Stromal cell of bone marrow (primary cell): Measurements from ENCODE around the gene EHD3.
A peak's percentile ranks its signal among the peaks of the same experiment; 100 is the strongest.

Experiments used
- DNase-seq: peaks from one replicate; pipeline ENCODE4 v3.0.0-alpha.2; 2012; ENCODE audit warnings: low read depth

EHD3 gene

DNA sequence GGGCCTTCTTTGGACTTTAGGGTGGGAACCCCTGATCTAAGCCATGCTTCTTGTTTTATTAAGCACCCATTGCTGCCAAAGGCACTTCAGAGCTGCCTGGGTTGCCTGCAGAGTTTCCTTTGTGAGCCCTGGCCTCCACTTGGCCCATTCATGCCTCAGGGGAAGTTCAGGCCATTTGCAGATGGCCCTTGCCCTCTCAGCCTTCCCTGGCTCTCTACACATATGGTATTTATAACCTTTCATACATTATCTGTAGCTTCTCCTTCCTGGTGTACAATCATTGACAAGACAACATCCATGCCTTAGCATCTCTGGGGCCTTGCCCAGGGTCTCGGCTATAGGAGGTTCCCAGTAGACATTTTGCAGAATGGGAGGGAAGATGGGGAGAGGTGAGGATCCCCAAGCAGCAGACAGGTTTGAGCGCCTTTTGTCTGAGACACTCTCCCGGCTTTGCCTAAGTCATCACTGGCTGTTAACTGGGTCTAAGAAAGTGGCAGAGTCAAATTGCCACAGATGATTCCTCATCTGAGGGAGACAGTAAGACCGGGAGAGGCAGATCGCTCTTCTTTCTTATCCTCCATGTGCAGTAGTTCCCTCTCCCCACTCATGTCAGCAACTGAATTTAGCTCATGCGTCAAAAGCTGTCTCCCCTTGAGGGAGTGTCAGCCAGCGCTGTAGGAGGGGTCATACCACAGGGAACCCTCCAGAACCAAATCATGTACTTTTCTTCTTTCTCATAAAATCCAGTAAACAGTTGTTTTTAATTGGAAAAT is 2.7 kb downstream of the EHD3 start:
- no peak for DNase-seq

GRCh38 chr2:31237348-31238017 is 3.5 kb downstream of the EHD3 start:
- DNase-seq = no peak

DNA sequence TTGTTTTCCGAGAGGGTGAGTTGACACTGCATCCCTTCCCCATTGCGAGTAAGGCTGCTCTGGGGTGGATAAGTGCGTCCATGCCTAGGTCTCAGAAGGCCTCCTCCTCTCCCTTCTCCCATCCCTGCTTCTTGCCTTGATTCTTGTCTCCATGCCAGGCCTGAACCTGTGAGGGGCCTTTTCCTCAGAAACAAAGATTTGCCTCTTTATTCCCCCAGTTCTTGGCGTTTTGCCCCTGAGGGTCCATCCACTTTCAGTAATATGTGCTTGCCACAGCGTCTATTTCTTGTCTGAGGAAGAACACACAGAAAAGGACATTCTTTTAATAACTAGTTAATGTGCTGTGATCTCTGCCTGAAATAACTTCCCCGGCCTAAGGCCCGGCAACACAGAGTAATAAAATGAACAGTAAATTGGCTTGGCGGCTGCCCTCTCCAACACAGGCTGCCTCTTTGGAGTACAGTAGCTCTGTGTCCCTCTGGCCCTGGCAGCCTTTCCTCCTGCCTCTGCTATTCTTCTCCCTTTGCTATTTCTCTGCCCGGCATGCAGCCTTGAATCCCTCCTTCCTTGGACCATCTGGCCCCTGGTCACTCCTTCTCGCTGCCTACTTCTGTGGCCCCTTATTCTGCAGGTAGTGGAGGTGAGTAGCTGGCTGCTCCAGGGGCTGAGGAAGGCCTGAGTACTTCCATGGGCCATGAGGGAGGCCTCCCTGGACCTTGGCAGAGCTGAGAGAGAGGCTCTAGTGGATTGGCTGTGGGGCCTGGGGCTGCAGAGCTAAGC is 4.4 kb downstream of the EHD3 start:
- no peak for DNase-seq

DNA sequence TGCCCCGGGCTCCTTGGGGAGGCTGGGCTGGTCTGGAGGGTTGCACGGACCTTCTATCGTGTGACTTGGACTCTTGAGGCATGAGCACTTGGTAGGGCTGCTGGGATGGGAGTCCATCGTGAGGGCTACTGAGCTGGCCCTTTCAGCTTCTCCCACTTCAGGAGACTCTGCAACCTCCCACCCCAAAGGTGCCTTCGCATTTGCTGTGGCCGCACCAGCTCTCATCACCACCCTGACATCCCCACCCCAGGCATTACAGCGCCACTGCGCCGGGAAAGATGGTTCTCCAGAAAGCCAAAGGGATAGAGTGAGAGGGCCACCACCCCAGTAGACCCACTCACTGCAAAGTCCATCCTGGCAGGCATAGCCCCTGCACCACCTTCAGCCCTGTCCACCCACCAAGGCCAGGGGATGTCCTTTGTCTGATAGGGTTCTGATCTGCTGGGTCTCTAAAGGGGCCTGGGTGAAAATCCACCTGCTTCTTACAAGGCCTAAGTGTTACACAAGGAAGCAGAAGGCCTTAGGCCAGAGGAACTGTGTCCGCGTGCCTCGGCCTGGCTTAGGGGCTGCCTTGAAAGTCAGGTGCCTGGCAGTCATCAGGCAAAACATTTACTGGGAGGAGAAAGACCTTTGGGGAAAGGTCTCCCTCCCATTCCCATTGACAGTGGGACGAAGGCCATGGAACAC is 5.1 kb downstream of the EHD3 start:
- no peak for DNase-seq

GRCh38 chr2:31239593-31240177 is 5.7 kb downstream of the EHD3 start:
- DNase-seq = peak; percentile 44

GRCh38 chr2:31240381-31241365 is 6.7 kb downstream of the EHD3 start:
- no peak for DNase-seq

- no peak for DNase-seq
Observed at GRCh38 chr2:31241625-31242270, 7.8 kb downstream of the EHD3 start.

GRCh38 chr2:31243053-31243452 is 9.1 kb downstream of the EHD3 start:
- DNase-seq = no peak

GRCh38 chr2:31244101-31244500 is 10.1 kb downstream of the EHD3 start:
- DNase-seq = no peak

- no peak for DNase-seq
Observed at GRCh38 chr2:31246184-31246852, 12.4 kb downstream of the EHD3 start.

DNA sequence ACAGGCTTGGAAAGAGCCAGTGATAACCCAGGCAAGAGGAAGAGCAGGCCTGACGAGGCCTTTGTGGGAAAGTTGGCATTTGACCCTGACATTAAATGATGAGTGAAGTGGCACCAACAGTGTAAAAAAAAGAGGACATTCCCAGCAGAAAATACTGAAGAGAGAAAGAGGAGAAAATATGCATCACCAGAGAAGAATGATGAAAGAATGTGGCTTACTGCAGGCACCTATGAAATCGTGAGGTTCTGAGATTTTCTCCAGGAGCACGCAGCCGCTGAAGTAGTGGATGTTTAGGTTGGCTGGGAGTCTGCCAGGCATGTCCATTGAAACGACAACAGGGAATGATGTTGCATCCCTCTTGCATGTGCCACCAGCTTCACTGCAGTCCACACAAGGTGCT is 13.8 kb downstream of the EHD3 start:
- no peak for DNase-seq

- no peak for DNase-seq
Observed at GRCh38 chr2:31248139-31248538, 14.2 kb downstream of the EHD3 start.

GRCh38 chr2:31249009-31249690 is 15.2 kb downstream of the EHD3 start:
- DNase-seq = no peak

DNA sequence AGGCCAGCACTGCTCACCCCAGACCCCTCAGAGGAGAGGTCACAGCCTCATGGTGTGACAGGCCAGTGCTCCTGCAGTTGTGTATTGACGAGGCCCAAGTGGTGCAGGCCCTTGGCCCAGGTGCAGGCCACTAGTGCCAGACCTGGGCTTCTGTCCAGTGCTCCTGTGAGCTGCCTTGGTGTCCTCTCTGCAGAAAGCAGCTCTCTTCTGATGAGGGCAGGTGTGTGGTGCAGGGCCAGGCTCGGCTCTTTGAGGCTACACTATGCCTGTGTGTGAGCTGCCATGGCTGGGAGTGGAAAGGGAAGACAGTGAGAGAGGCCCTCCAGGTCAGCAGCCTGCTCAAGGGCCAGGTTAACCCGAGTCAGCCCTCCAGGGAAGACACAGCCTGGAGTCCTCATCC is 17.1 kb downstream of the EHD3 start:
- DNase-seq = no peak

- no peak for DNase-seq
Observed at GRCh38 chr2:31251851-31252250, 17.9 kb downstream of the EHD3 start.

DNA sequence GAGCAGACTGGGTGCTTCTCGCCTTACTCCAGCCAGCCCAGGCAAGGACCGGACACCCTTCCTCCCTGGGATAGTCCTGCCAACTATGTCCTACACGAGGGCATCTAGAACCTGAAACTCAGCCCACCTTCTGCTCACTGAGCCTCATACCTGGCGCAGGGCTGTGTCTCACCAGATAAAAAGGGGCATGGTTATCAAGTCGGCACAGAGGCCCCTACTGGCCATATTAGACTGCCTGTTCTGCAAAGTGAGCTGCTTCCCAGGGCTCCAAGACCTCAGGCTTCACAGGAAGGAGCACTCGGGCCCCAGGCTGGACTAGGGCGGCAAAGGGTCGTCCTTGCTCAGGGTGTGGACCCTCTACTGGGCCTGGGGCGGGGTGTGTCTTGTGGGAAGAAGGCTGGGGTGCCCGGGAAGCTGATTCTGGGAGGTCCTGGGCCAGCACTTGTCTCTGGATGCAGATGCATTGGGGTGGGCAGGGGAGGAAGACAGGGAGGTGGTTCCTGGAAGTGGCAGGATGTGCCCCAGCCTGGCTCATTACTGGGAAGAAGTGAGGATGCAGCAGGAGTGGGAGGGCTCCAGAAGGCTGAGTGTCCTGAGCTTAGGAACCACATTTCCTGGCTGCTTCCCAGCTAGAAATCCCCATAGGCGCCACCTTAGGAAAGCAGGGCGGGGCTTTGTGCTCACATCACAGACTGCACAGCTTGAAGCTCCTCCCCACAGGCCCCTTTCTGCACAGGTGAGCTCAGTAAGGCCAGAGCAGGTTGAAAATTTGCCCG is 19.6 kb downstream of the EHD3 start:
- no peak for DNase-seq

- no peak for DNase-seq
Observed at GRCh38 chr2:31254237-31255203, 20.6 kb downstream of the EHD3 start.
